Right lobe of liver (tissue), 4 donors: ENCODE measurements around the gene SOBP.

Experiments used
- POLR2A ChIP-seq: fragments of 450-650 bp; IDR thresholded peaks from one replicate; pipeline ENCODE4 v1.6.1; 2017; ENCODE audit warnings: antibody characterized with exemption, mild to moderate bottlenecking
- TF ChIP-seq, protein P1 (sequence below), 4 donors: fragments of 200-600 bp in 3 of 4; fragments of 450-650 bp in 1 of 4; IDR thresholded peaks; one replicate each; pipeline versions ENCODE4 v1.5.1 to v1.8.0; 2016 to 2022; ENCODE audit warnings: antibody characterized with exemption in 4 of 4, mild to moderate bottlenecking in 2 of 4
- donor health status: DM: no; HTN: no; CAD: no.
- donor health status: DM: no; HTN: no; CAD: no.
- donor health status: DM: no; HTN: yes; CAD: no.

DNA sequence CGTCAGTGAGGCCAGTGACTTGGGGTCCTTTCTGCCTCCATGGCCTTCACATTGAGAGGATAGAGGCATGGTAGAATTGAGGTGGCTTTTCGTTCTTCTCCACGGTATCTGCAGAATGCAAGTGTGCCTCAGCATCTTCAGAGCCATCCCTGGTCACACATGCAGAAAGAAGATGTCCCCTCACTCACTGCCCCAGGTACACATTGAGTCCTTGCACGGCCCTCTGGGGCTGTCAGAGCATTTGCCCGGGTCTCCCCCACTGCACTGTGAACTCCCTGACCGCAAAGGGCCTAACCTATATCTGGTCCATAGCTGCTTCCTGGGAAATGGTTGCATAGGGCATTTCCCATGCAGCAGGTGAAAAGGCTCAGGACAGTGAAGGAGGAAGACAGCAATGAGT is 218.5 kb downstream of the SOBP start:
- TF ChIP-seq, protein P1, sequence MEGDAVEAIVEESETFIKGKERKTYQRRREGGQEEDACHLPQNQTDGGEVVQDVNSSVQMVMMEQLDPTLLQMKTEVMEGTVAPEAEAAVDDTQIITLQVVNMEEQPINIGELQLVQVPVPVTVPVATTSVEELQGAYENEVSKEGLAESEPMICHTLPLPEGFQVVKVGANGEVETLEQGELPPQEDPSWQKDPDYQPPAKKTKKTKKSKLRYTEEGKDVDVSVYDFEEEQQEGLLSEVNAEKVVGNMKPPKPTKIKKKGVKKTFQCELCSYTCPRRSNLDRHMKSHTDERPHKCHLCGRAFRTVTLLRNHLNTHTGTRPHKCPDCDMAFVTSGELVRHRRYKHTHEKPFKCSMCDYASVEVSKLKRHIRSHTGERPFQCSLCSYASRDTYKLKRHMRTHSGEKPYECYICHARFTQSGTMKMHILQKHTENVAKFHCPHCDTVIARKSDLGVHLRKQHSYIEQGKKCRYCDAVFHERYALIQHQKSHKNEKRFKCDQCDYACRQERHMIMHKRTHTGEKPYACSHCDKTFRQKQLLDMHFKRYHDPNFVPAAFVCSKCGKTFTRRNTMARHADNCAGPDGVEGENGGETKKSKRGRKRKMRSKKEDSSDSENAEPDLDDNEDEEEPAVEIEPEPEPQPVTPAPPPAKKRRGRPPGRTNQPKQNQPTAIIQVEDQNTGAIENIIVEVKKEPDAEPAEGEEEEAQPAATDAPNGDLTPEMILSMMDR (IDR thresholded peaks at IDR 0.05): no peak
- no peak for TF ChIP-seq POLR2A
